ENCODE results near the gene RYR3.
A peak's percentile ranks its signal among the peaks of the same experiment; 100 is the strongest.

Gene RYR3

DNA sequence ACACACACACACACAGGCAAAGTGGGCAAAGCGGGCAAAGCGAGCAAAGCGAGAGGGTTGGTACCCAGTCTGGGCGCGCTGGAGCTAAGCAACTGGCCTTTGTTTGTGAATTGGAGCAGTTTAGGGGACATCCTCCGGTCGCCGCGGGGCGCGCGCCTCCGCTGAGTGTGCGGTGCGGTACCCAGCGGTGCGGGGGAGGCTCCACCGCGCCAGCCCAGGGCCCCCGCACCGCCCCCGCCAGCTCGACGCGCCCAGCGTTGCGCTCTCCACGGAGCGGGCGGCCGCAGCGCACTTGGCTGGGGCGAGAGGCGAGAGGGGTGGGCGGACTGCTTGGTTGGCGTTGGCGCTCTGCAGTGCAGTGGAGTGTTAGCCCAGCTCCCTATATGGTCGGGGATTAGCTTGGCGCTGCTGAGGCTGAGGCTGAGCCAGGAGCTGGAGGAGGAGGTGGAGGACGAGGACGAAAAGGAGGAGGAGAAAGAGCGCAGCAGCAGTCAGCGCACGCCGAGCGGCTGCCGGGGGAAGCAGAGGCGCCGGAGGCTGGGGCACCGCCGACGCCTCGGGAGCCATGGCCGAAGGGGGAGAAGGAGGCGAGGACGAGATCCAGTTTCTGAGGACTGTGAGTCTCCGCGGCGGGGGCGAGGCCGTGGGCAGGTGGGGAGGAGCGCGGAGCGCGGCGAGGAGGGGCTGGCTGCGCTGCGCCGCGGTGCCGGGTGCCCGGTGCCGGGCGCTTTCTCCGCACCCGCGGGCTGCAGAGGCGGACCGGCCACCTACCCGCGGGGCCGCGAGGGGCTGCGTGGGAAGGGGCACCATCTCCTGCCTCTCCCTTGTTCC lies at the start of gene RYR3:
Gene RYR3, plus strand, starts transcription at position 487 of the 831 bp plus-strand sequence. Its CDS starts 79 bp downstream, at position 566.
- peak in 30 of 56 donors; percentile 21 to 73 (median 40) for DNase-seq

- no peak for DNase-seq
Measured at GRCh38 chr15:33262306-33262705, 48.5 kb upstream of the RYR3 start.

DNA sequence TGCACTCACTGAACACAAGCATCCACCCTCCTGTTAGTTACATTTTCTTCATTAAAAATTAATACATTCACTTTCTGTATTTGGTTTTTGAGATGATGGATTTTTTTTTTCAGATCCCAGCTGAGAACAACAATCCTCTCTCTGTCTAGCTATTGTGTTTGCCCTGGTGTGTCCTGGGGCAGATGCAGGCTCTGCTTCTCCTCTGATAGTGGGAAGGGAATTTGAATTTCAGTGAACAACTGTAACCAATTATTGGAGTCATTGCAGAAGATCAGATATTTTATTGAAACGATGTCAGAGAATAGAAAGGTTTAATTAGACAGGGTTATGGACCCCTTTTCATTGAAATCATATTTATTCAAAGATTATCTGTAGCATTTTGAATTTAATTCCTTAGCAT lies 33.1 kb upstream of the RYR3 start:
- no peak for DNase-seq

DNA sequence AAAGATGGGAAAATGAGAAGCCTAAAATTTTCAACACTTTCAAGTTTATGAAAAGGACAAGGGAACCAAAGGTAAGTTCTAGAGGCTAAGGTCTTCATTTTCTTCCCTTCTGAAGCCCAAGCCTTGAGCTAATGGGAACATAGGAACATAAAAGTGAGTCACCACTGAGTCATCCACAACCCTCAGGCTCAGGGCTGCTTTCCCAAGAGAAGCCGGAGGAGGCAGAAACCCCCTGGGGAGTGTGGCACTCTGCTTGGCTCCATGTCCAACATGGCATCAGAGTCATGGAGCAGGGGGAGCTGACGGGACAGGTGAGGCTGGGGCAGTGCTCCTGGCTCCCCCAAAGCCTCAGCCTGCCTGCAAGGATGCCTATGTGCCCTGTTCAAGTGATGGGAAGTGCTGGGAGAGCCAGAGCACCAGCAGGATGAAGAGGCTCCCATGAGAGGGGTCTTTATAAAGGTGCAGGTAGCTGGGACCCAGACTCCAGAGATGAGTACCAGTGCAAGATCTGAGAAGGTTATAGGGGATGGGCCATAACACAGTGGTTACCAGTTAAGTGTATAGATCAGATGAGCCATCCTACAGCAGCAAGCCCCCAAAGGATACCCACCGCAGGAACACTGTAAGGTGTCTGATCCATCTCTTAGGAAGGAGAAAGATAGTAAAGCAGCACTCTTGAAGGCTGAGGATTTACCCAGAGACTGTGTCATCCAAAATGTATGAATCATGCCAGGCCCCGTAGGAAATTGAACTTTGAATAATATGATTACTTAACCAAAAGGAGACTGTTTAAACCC lies 31.8 kb upstream of the RYR3 start:
- DNase-seq = no peak

DNA sequence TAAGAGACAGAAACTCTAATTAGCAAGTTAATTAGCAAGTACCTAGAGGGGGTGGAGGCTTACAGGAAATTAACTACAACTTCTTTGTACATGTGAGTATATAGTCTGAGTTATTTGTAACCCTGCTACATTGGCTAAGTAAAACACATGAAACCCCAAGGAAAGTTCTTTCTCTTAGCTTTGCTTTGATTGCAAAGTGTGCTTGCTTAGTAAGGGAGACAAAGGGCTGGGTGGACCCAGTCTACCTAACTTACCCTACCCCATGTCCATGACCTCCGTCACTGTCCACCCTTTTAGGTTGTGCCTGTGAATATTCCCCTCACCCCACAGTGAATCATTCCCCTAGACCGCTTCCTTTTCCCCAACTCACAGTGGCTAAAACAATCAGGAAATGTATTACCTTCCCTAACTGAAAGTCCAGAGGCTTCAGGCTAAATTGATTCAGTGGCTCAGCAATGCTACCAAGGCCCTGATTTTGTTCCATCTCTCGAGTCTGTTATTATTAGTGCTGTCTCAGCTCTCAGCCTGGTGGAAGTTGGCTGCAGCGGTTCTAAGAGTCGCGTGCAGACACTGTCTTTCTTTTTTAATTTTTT lies 31.1 kb upstream of the RYR3 start:
- no peak for DNase-seq

DNA sequence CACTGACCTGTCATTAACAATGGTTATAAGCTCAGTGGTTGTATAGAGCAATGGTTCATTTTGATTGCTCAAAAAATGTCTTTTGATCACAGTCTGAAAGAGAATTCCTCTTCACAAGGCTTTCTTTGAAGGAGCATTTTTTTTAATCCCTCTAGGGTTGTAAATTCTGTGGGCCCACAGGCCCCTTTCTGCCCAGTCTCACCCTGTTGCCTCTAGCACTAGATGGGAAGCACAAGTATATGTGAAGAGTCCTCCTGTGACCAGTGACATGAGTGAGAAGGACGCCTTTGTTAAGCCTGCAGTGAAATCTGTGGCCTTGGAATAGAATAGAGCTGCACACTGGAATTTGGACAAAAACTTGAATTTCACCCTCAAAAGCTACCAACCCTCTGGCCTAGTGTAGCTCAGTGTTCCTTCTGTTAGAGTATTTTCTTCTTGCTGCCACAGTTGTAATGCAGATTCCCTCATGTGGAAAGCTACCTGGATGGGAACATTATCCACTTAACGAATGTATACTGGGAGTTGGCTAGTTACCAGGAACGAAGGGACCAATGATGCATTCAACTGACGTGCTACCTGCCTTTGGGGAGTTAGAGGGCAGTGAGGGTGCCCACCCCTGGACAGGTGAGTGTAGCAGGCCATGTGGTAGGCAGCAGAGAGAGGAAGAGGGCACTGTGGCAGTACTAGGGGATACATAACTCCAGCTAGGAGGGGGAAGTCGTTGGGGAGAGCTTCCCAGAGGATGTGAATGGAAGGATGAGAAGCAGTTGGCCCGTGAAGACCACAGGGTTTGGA lies 28.3 kb upstream of the RYR3 start:
- DNase-seq = no peak

- DNase-seq = no peak
Measured at GRCh38 chr15:33283576-33283975, 27.2 kb upstream of the RYR3 start.

GRCh38 chr15:33284336-33284735 lies 26.4 kb upstream of the RYR3 start:
- no peak for DNase-seq

DNA sequence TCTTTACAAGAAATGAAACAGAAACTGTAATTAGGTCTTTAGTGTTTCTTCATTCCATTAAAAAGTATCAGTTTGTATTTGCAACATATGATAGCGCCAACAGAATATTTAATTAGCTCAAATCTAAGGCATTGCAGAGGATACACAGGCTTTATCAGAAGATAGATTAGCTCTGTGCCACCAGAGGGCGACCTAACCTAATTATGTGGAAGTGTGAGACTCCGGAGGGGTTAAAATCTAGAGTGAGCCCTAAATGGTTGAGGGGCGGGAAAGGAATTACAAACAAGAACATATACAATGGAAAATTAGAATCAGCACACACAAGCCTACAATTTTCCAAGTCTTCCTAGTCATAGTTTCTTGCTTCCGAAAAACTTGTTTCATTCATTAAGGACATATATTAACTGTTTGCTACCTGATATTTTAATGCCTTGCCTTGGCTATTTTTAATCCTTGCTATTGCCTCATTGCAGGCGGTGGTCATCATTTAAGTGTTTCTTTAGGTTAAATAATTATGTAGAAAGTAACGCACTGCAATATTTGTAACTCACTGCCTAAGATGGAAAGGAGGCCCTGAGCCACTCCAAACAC lies 18.0 kb upstream of the RYR3 start:
- peak in 25 of 56 donors; percentile 4 to 84 (median 24) for DNase-seq

DNA sequence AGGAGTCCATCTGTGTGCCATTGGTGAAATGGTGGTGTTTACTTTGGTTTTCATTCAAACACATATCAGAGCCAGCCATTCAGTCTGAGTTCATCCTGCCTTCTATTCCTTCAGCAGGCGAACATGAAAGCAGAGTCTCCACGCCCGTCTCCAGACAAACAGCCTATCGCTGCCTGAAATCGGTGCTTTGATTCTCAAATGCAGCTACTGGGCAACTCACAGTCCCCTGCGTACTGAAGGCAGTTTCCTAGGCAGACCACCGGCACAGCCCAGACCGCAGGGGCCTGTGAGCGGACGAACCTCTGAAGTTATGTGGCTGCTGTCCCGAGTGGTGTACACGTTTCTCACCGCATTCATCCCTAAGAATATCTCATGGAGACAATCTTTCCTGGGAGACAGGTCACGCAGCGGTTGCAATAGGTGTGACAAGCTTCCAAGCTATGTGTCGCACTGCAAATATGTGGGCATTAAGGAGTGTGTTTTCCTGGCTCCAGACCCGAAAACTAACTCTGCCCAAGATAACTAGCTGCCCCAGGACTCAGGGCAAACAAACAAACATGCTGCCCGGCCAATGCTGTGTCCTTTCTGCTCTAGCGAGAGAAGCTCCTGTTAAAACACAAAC lies 16.9 kb upstream of the RYR3 start:
- DNase-seq = peak in 1 of 56 donors; percentile 5

- DNase-seq = no peak
Measured at GRCh38 chr15:33296050-33296449, 14.7 kb upstream of the RYR3 start.

DNA sequence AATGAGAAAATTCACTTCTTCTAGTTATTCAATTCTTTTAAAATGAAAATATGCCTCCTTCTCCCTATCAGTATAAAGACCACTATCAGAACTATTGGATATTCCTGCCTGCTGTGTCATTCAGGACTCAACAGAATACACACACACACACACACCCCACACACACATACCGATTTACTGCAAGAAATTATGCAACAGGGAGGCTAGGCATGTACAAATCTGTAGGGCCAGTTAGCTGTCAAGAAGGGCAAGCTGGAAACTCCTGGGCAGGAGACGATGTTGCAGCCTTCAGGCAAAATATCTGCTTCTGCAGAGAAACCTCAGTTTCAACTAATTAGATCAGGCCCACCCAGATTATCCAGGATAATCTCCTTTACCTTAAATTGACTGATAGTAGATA lies 13.9 kb upstream of the RYR3 start:
- no peak for DNase-seq

- no peak for DNase-seq
Measured at GRCh38 chr15:33298631-33299030, 12.1 kb upstream of the RYR3 start.

GRCh38 chr15:33304924-33305323 lies 5.8 kb upstream of the RYR3 start:
- DNase-seq = peak in 3 of 56 donors; percentile 12 to 20 (median 12)

- DNase-seq = peak in 18 of 56 donors; percentile 11 to 49 (median 26)
Measured at GRCh38 chr15:33309602-33310276, 1.0 kb upstream of the RYR3 start.

DNA sequence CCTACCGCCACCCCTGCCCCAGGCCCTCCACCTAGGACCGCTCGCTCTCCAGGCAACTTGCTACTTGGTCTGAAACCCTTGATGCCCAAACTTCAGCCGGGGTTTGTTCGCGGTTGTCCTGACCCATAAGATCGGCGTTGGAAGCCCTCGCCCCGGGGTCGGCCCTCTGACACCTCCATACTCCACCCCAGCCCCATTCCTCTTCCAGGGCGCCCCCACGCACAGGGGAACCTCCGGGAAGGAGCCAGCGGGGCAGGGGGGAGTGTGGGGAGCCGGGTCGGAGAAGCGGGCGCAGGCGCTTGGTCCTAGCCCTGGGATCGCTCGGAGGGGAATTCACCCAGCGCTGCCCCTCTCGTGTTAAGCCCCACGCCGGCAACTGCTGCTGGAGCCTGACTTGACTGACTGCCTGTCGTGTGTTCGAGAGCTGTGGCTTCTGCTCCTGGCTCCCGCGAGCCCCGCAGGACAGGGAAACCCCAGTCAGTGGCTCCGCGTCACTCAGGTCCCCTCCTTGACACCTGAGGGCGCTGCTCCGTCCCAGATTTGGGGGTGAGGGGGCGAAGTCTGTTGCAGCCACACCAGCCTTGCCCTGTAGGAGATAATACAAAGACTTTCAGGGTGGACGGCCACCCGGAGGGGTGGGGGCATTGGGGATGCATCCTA lies 675 bp downstream of the RYR3 start:
- peak in 11 of 56 donors; percentile 9 to 38 (median 26) for DNase-seq

GRCh38 chr15:33313491-33313890 lies 2.7 kb downstream of the RYR3 start:
- DNase-seq = no peak

GRCh38 chr15:33314069-33314468 lies 3.3 kb downstream of the RYR3 start:
- peak in 1 of 56 donors; percentile 3 for DNase-seq

GRCh38 chr15:33315044-33315443 lies 4.3 kb downstream of the RYR3 start:
- no peak for DNase-seq
